HG03108 (cell line): ENCODE data around the gene LY6G6F.
A peak's percentile ranks its signal among the peaks of the same experiment; 100 is the strongest.

Source experiments
- ATAC-seq: cut with Tn5 transposase; IDR thresholded peaks from one replicate; pipeline ENCODE4 v1.9.1; 2021; ENCODE audit warnings: moderate library complexity; ENCODE audit not compliant: unreplicated experiment

LY6G6F gene

DNA sequence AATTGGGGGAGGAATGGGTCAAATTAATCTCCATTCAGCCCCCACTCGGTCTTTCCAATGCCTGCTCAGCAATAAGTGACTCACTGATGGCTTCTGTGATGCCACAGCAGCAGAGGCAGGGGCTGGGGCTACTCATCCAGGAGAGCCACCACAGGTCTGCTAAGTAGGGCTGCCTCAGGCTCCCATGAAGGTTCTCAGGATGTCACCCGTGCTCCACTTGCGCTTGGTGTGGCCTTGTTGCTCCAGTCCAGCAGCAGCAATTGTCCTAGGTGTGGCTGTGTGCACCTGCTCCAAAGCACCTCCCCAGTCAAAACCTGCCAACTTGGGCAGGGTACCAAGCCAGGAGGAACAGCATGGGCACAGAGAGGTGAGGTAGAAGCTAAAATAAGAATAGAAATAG is 15.5 kb downstream of the LY6G6F start:
- no peak for ATAC-seq

DNA sequence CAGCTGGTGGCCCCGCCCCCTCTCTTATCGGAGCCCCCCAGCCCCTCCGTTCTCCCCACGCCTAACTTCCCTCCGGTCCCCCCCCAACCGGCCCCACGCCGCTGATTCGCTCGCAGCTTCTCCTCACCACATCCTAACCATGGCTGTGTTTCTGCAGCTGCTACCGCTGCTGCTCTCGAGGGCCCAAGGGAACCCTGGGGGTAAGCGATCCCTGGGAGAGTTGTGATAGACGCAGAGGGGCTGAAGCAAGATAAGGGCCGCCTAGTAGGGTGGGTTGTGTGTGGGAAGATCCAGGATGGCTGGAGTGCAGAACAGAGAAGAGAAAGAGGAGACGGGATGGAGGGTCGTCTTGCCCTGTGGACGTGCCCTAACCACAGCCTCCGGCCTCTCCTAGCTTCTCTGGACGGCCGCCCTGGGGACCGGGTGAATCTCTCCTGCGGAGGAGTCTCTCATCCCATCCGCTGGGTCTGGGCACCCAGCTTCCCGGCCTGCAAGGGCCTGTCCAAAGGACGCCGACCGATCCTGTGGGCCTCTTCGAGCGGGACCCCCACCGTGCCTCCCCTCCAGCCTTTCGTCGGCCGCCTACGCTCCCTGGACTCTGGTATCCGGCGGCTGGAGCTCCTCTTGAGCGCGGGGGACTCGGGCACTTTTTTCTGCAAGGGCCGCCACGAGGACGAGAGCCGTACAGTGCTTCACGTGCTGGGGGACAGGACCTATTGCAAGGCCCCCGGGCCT is 16.7 kb downstream of the LY6G6F start, which contains the start of gene MPIG6B:
Gene MPIG6B, plus strand, starts transcription at position 129 of the 735 bp plus-strand sequence. Its CDS starts 11 bp downstream, at position 140.
- ATAC-seq = no peak

DNA sequence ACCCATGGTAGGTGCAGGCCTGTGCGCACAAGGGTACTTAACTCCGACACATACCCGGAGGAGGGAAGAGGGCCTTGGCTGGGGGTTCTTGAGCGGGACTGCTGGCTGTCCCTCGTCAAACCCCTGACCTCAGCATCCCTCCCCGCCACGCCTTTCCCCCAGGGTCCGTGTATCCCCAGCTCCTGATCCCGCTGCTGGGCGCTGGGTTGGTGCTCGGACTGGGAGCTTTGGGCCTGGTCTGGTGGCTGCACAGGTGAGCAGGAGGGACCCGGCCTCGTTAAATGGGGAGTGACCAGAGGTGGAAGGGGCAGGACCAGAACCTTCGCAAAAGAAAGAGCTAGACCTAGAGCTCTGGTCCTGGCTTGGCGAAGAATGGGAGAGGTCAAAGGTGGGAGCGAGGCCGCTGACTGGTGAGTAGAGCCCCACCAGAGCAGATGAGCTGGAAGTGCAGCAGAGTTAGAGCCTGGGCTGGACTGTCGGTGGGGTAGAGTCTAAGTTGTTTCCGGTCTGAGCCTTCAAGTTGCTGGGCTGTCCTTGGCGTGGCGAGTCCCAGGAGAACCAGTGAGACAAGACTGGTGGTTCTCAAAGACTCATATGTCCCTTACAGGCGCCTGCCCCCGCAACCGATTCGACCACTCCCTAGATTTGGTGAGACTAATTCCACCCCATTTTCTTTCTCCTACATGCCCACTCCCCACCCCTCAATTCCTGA is 17.5 kb downstream of the LY6G6F start:
- ATAC-seq = no peak

DNA sequence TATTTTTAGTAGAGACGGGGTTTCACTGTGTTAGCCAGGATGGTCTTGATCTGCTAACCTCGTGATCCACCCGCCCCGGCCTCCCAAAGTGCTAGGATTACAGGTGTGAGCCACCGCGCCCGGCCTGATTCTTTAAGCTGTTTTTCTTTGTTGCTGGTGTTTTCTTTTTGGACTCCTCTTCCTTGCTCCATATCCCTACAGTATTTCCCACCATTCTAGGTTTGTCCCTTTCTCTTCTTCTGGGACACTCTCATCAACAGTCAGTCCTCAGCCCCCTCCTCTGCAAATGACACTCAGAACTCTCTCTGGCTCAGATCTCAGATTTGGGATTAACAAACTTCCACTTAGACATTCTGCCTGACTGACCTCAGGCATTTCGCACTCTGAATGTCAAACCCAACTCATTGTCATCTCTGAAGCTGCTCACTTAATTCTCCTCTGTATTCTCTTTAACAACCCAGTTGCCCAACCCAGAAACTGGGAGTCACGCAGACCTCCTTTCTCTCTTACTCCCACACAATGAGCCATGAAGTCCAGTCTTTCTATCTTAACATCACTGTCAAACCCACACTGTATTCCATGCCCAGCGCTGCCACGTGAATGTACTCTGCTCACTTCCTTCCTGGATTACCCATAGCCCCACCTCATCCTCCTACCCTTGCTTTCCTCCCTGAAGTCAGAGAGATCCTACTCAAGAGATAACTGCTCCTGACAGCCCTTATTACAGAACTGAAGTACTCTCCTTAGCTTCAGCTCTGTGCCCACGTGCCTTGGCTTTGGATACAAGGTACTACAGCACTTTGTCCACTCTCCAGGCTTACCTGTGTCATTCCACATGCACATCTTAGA is 19.1 kb downstream of the LY6G6F start:
- ATAC-seq = no peak

DNA sequence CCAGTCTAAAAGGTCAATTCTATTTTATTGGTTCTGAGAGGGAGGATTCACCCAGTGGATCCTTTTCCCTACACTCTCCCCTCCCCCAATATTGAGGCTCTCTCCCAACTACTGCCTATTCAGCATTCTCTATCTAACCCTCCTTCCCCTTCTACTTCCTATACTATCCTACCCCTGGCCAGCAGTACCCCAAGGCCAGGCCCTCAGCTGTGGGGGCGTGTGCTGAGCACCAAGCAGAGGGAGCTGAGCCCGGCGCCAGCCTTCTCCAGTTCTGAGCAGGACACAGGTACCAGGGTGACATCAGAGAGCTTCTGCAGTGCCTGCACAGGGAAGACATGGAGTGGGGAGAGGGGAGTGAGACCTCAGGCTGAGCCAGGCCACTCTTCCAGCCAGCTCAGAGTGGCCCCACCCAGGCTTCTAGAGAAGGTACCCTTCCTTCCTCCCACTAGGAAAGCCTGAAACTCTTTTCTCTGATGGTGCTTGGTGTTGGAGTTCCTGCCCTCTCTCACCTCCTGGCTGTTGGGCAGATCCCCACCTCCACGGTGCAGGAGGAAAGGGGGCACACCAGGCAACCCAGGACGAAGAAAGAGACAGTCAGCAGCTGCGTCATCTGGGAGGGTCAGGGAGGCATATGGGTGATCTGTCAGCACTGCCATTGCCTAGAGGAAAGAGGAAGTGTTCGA is 20.5 kb downstream of the LY6G6F start:
- no peak for ATAC-seq

DNA sequence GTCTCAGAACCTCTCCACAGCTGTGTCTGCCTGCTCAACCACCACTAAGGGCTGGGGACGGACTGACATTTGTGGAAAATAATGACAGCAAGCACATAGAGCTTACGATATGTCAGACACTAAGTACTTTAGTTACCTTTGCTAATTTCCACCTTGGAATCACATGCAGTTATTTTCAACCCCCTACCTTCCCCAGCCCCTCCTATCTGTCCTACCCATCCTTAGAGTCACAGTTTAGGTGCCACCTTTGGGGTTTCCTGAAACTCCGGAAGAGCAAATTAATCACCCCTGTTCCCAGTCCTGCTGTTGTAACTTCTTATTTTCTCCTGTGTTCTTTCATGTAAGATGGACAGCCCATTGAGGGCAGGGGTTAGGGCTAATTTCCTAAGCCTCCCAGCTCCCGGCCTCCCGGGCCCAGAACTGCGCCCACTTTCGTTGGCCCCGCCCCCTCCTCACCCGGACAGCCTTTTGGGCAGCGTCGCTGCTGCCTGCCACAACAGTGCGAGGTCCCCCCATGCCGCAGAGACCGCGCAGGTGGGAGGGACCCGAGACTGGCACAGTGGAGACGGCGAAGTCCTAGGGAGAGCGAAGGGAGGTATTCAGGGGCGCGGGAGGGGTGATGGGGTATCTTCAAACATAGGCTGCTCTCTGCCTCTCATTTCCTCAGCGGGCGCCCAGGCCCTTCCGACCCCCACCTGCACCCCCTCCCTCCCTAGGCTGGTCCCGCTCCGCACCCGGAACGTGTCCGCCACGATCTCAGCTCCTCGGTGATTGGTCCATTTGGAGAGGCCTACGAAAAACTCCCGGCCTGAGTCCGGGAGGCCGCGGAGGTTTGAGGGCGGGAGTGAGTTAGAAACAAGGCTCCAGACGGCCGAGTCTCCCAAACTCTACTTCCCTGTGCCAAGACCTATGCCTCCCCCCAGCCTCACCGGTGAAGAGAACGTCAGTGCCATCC is 21.3 kb downstream of the LY6G6F start:
- ATAC-seq = no peak

DNA sequence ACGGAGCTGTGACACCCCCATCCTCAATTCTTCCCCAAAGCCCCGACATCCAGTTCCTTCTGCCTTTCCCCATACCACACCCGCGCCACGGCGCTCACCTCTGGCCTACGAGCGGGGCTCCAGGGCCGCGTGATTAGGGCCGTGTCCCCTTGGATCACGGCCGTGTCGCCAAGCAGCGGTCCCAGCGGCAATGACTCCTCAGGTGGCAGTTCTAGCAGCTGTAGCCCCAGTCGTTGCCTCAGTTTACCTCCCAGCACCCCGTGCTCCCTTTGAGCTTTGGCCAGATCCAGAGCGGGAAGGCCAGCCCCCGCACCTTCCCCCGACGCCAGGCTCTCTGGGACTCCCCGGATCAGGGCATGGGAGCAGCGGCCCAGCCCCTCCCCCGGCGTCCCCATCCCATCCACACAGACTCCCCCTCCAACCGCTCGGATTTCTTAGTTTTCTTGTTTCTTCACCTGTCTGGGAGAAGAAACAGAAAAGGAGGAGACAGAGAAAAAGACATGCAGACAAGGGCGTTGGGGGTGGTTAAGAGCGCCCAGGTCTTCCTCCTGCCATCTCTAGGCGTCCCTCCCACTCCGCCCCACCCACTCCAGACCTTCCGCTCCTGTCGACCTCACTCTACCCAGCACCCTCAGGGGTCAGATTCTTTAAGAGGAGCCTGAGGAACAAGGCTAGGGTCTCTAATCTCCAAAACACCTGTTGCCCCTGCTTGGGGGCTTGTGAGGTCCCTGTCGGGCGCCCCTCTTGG is 22.3 kb downstream of the LY6G6F start, which contains the start of gene DDAH2:
Gene DDAH2, minus strand, starts transcription at position 533 of the 748 bp plus-strand sequence. Its CDS starts 138 bp downstream, at position 395.
- no peak for ATAC-seq

DNA sequence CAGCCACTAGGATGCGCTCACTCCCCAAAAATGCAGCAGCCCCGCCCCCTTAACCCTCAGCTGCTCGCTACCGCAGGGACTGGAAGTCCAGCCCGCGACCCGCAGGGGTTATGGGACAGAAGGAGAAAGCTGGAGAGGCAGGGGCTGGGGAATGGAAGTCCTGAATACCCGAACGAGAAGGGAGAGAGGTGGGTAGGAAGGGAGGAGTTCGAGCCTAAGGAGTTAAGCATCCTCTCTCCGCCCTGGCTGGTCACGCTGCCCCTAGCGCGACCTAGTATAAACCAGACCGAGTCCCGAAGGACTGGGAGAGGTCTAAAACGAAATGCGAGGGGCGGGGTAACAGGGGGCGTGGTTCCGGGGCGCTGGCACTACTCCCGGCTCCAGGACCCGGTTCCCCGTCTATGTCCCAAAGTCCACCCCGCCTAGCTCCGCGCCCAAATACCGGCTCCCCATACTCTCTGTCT is 22.9 kb downstream of the LY6G6F start:
- ATAC-seq = no peak

DNA sequence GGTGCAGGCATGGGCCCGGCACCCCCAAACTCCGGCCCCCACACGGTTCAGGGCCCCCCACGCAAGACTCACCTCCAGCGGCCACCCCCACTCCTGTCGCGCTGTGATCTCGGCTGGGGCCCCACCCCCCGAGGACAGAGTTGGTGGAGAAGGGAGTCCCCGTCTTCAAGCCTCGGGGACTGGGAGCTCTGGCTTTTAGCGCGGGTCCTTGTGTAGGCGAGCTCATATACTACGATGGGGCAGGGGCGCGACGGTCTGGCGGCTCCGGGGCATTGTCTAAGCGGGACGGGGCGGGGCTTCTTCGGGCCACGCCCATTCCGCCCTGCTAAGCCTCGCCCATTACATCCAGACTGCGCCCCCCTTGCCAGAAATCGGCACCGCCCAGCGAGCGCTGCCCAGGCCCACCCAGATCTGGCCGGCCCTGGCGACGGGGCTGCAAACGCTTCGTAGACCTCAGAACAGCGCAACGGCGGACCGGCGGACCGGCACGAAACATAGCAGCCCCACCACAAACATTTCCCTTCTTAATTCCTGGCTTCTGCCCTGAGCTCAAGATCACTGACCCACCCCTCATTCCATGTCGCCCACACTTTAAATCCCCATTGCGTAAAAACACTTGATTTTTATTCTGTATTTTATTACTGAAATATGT is 23.4 kb downstream of the LY6G6F start:
- no peak for ATAC-seq

DNA sequence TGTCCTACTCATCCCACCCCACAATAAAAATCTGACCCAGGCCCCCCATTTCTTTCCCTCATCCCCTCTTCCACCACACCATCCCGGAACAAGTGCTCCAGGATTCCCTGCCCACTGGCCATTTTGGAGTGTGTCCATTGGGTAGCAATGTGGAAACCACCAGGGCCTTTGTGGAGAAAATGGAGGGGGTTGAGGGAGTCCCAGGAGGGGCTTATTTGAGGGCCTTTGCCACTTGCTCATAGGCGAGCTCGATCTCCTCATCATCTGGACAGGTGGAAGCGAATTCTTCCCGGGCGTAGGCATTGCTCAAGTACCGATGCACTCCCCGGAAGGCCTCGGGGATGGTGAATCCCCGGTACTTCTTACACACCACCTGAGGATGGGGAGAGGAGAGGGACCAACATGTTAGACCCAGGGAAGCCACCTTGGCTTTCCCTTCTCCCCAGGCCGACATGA is 24.0 kb downstream of the LY6G6F start:
- no peak for ATAC-seq

DNA sequence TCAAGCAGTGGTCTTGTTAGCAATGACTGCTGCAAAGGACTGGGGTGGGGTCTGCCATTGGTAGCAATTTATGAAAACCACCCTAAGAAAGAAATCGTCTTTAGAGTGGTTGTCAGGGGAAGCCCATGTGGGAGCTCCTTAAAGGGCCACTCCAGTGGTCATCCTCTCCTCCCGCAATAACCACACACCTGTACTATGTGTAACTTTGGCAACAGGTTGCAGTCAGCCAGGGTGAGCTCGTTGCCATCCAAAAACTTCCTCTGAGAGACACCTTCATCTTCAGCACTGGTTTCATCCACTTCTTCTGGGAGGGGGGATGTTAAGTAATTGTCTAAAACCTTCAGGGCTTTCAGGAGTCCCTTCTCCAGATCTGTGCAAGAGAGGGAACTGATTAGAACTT is 25.4 kb downstream of the LY6G6F start:
- ATAC-seq = no peak

DNA sequence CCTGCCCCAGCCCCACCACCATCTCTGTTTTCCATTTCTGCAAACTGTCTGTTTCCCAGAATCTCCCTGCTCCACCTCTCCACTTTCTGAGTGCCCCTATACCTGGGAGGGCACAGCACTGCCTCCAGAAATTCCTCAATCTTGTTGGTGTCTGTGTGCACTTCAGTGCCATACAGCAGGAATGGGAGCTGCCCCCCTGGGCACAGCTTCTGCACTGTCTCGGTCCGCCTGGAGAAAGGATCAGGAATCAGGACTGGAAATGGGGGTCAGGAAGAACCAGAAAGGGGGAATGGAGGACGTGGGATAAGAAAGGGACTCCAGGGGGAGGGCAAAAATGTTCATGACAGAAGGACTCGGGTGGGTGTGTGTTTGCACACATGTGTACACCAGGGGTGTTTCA is 27.1 kb downstream of the LY6G6F start:
- ATAC-seq = no peak

DNA sequence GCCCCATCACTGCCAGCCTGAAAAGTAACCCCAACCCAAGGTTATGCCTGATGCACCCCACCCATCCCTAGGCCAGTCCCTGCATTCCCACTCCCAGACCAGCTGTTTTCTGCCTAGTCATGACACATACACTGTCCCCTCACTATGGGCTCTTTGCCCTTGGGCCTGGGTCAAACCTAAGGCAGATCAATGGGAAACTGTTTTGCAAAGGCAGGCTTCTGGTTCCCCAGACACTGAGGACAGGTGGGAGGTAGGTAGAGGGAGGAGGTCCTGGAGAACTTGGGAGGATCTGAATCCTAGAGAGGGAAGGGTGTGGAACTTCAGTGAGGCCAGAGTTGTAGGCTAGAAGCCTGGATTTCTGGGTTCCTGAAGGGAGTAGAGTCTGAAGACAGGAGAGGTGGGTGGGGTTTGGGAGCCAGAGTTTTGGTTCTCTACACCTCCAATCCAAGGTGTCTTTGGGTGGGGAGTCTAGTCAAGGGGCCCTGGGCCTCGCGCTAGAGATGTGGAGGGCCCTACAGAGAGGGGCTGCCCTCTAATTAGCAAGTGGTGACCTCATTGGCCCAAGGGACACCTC is 27.7 kb downstream of the LY6G6F start:
- ATAC-seq = no peak

DNA sequence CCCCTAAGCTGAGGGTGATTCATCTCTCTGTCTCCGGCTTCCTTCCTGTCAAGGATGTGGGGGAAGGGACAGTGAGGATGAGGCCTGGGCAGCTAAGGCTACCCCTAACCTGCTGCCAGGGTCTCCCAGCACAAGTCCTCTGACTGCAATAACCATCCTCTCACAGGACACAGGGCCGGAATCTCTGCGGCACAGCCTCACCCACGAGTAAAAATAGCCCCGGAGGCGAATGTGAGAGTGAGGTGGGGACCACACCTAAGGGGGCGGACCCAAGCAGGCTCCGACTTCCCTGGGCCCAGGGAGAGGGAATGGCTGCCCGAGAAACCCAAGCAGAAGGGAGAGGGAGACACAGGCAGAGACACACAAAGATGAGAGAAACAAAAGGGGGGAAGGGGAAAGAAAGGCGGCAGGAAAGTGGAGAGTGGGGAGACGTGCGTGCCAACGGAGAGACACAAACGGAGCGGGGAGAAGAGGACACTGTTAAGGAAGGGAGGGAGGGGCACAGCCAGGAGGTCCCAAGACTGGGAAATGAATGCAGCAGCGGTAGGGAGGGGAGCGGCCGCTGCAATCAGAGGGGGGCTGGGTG is 28.2 kb downstream of the LY6G6F start:
- ATAC-seq = no peak

DNA sequence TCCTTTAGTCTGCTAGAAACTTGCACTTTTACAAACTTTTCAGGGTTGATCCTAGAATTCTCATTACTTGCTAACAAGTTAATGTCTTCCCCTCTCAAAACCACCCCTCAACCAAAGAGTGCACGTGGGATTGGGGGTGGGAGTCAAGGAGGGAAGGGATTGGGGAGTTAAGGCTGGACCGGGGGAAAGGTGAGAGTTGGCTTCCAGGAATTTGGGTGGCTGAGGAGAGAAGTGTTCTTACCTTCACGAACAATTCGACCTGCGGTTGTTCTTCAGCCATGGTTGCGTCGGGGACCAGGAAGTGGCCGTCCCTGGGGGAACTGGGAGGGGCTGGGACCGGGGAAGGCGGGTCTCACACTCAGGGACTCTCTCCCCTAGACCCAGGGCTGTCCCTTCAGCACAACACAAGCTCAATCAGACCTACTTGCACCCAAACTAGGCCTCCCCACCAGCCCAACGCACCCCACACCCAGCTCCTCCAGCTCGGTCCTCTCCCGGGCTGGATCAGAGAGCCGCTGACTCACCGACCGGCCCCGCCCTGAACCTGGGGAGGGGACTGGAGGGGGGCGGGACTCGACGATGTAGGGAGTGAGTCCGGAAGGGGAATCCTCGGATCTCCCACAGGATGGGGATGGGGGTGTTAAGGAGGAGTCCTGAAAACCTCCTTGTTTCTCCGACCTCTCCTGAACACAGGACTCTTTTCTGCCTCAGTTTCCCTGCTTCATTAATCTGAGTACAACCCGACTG is 29.5 kb downstream of the LY6G6F start, which contains the start of gene CLIC1:
Gene CLIC1, minus strand, starts transcription at position 510 of the 747 bp plus-strand sequence. Its CDS starts 230 bp downstream, at position 280.
- ATAC-seq = peak; percentile 18

DNA sequence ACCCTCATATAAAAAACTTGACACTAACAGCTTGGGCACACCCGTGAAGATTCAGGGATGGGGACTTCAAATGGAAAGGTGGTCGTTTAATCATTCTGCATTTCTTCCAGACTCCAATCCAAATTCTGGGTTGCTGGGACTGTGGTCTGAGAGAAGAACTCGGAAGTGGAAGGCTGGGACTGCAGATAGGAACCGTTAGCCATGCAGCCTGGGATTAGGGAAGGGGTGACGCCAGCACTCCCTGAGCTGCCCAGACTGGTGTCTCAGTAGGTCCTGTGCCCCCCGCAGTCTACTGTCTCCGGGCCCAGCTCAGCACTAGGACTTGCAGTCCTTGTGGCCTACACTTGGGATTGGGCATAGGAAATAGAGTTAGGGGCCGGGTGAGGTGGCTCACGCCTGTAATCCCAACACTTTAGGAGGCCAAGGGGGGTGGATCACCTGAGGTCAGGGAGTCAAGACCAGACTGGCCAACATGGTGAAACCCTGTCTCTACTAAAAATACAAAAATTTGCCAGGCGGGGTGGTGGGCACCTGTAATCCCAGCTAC is 30.2 kb downstream of the LY6G6F start:
- no peak for ATAC-seq
